Loucy (cell line): ENCODE measurements around the gene GRM7.

Experiments
- H2AFZ ChIP-seq: fragments of 200-600 bp; sonication (generic); 2 replicates; pipeline ENCODE4 v1.6.0; 2016; ENCODE audit warnings: antibody characterized with exemption, mild to moderate bottlenecking, low read length, moderate library complexity
- H3F3A ChIP-seq: fragments of 200-600 bp; 2 replicates; pipeline ENCODE4 v1.6.0; 2016; ENCODE audit warnings: antibody characterized with exemption, low read depth, mild to moderate bottlenecking
- H3K27me3 ChIP-seq: fragments of 200-600 bp; sonication (generic); 2 replicates; pipeline ENCODE4 v1.6.1; 2014; ENCODE audit warnings: low read length, mild to moderate bottlenecking; ENCODE audit not compliant: insufficient read depth, poor library complexity, severe bottlenecking
- H3K36me3 ChIP-seq: fragments of 200-600 bp; sonication (generic); 2 replicates; pipeline ENCODE4 v1.6.1; 2016; ENCODE audit warnings: low read length; ENCODE audit not compliant: insufficient read depth
- H3K4me1 ChIP-seq: fragments of 200-600 bp; sonication (generic); 2 replicates; pipeline ENCODE4 v1.5.1; 2014; ENCODE audit warnings: low read length, mild to moderate bottlenecking; ENCODE audit not compliant: insufficient read depth, poor library complexity, severe bottlenecking
- H3K4me2 ChIP-seq: fragments of 200-600 bp; sonication (generic); 2 replicates; pipeline ENCODE4 v1.6.0; 2014; ENCODE audit warnings: antibody characterized with exemption, low read length, low read depth, mild to moderate bottlenecking; ENCODE audit not compliant: poor library complexity, severe bottlenecking
- H3K4me3 ChIP-seq: fragments of 200-600 bp; sonication (generic); 2 replicates; pipeline ENCODE4 v1.5.1; 2014; ENCODE audit warnings: low read length, mild to moderate bottlenecking, mixed read lengths; ENCODE audit not compliant: poor library complexity, severe bottlenecking
- H3K79me2 ChIP-seq: fragments of 200-600 bp; sonication (generic); 2 replicates; pipeline ENCODE4 v1.6.1; 2014; ENCODE audit warnings: low read length; ENCODE audit not compliant: insufficient read depth
- H3K9ac ChIP-seq: fragments of 200-600 bp; sonication (generic); 2 replicates; pipeline ENCODE4 v1.6.0; 2014; ENCODE audit warnings: mild to moderate bottlenecking, low read depth, low read length, moderate library complexity; ENCODE audit not compliant: poor library complexity, severe bottlenecking
- H3K9me2 ChIP-seq: fragments of 200-600 bp; sonication (generic); replicated peaks from 2 replicates; pipeline ENCODE4 v1.6.1; 2016; ENCODE audit warnings: low read depth, low read length, mixed read lengths
- H3K9me3 ChIP-seq: fragments of 200-600 bp; sonication (generic); 2 replicates; pipeline ENCODE4 v1.6.1; 2014; ENCODE audit warnings: mild to moderate bottlenecking, antibody characterized with exemption, low read length, low read depth; ENCODE audit not compliant: insufficient read depth
- H4K20me1 ChIP-seq: fragments of 200-600 bp; sonication (generic); 2 replicates; pipeline ENCODE4 v1.6.0; 2014; ENCODE audit warnings: antibody characterized with exemption, low read length, mild to moderate bottlenecking; ENCODE audit not compliant: insufficient read depth, poor library complexity, severe bottlenecking
- CTCF ChIP-seq: fragments of 200-600 bp; sonication (generic); conservative IDR thresholded peaks from 2 replicates; pipeline ENCODE4 v1.5.1; 2014; ENCODE audit warnings: mild to moderate bottlenecking, antibody characterized with exemption, low read length
- EZH2phosphoT487 ChIP-seq: fragments of 200-600 bp; IDR thresholded peaks from 2 replicates; pipeline ENCODE4 v1.6.1; 2018; ENCODE audit warnings: antibody characterized with exemption, mild to moderate bottlenecking, moderate library complexity, borderline replicate concordance

Gene GRM7

DNA sequence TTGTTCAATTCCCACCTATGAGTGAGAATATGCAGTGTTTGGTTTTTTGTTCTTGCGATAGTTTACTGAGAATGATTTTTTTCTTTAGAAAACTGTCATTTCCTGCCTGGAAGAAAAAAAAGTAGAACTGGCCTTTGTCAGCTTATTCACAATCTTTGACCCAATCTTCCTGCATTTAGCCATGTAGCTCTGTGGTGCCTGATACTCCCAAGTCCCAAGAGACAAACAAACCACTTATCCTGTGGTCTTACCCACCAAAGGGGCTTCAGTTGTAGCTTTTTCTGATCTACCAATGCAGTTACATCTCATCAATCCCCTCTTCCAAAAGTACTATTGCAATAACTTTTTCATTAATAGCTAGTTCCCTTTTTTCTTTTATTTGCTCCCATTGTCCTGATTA is 444.6 kb downstream of the GRM7 start:
- Histone ChIP-seq H3K4me1 (peaks cover 50% of the 10 kb centered on the region), H3F3A (no peaks in the 10 kb centered on the region; the same call in 1 of the 2 replicates), H4K20me1 (no peaks in the 10 kb centered on the region), H3K9me2 (no peaks in the 10 kb centered on the region), H3K4me2 (peak overlapping the region; percentile 69), H2AFZ (no peak overlapping the region), H3K9me3 (peaks cover 9% of the 10 kb centered on the region), H3K9ac (peak overlapping the region; percentile 16), H3K36me3 (no peaks in the 10 kb centered on the region), H3K27me3 (no peaks in the 10 kb centered on the region), H3K79me2 (no peaks in the 10 kb centered on the region), H3K4me3 (peak overlapping the region; percentile 17)
- TF ChIP-seq CTCF (no peak), EZH2phosphoT487 (no peak)

GRCh38 chr3:7306901-7307300 is 446.0 kb downstream of the GRM7 start:
- Histone ChIP-seq H3K4me1 (peaks cover 50% of the 10 kb centered on the region), H4K20me1 (no peaks in the 10 kb centered on the region), H3K79me2 (no peaks in the 10 kb centered on the region), H3K27me3 (no peaks in the 10 kb centered on the region), H2AFZ (peak overlapping the region; percentile 31; the same call in 1 of the 2 replicates), H3F3A (no peaks in the 10 kb centered on the region; the same call in 1 of the 2 replicates), H3K36me3 (no peaks in the 10 kb centered on the region), H3K4me2 (peak overlapping the region; percentile 62), H3K4me3 (peak overlapping the region; percentile 35), H3K9ac (peak overlapping the region; percentile 54), H3K9me3 (peaks cover 9% of the 10 kb centered on the region), H3K9me2 (no peaks in the 10 kb centered on the region)
- TF ChIP-seq EZH2phosphoT487 (no peak), CTCF (no peak)

DNA sequence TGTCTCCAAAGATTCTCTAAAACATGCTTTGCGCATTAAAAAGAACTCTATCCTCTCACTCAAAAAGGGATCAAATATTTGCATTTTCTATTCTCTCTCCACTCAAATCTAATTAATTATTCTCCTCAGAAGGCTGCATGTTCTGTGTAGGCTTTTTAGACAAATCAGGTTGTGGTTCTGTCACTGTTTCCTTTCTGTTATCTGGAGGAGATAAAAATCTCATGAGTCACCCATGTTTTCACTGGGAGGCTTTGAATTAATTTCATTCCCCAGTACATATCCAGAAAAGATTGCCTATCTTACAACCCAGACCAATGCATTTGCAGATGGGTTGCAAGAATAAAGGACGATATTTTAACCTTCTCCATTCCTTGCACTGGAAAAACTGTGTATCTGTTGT is 446.5 kb downstream of the GRM7 start:
- TF ChIP-seq CTCF (no peak), EZH2phosphoT487 (no peak)
- H2AFZ ChIP-seq = peak overlapping the region; percentile 31; the same call in 1 of the 2 replicates

More for the DNA sequence above, 446.5 kb downstream of the GRM7 start:
- H3K9me3 ChIP-seq = peaks cover 9% of the 10 kb centered on the region
- H3K4me3 ChIP-seq = peak overlapping the region; percentile 35
- peak overlapping the region; percentile 62 for H3K4me2 ChIP-seq
- no peaks in the 10 kb centered on the region for H3K9me2 ChIP-seq
- H3K27me3 ChIP-seq = no peaks in the 10 kb centered on the region
- no peaks in the 10 kb centered on the region for H3K36me3 ChIP-seq
- H3F3A ChIP-seq = no peaks in the 10 kb centered on the region; the same call in 1 of the 2 replicates
- no peaks in the 10 kb centered on the region for H3K79me2 ChIP-seq
- peaks cover 50% of the 10 kb centered on the region for H3K4me1 ChIP-seq
- peak overlapping the region; percentile 54 for H3K9ac ChIP-seq
- H4K20me1 ChIP-seq = no peaks in the 10 kb centered on the region
